H1 (cell line): ENCODE measurements around the gene BTD. TPM values are rescaled to one million over a fixed set of nuclear protein-coding genes. Genes with fewer than 3 reads are reported as not detected.

Source experiments
- CTCF ChIA-PET: fragments of 300-600 bp; sonication (Branson Sonifier 250); formaldehyde crosslinking; loops from one replicate; lab custom pipeline; 2021; ENCODE audit not compliant: partially characterized antibody; lab: Charles Lee
- POLR2A ChIA-PET: fragments of 300-600 bp; sonication (Branson Sonifier 250); formaldehyde crosslinking; loops from one replicate; lab custom pipeline; 2021; ENCODE audit warnings: inconsistent platforms; ENCODE audit not compliant: partially characterized antibody; lab: Charles Lee
- DNase-seq, 2 experiments: peaks; one replicate each; pipeline versions ENCODE4 v3.0.0 to v3.0.0-alpha.2; 2010 to 2022; ENCODE audit warnings: low spot score in 2 of 2, low read depth in 1 of 2, mixed read lengths in 1 of 2
- FAIRE-seq: peaks from 2 replicates; lab custom pipeline; 2011; peaks lifted over from hg19 to GRCh38; lab: Jason Lieb, UNC
- H2AFZ ChIP-seq: 2 replicates; pipeline ENCODE4 v1.8.1; 2012; ENCODE audit warnings: low read length, inconsistent platforms
- H2AK5ac ChIP-seq: 2 replicates; pipeline ENCODE4 v1.6.1; 2013; ENCODE audit warnings: low read depth, low read length
- H2BK120ac ChIP-seq: replicated peaks from 2 replicates; pipeline ENCODE3; 2013; ENCODE audit warnings: low read depth, low read length, inconsistent platforms
- H2BK12ac ChIP-seq: 2 replicates; pipeline ENCODE4 v1.6.1; 2013; ENCODE audit warnings: low read depth, low read length
- H2BK15ac ChIP-seq: 2 replicates; pipeline ENCODE4 v1.6.1; 2013; ENCODE audit warnings: low read length
- H2BK20ac ChIP-seq: 2 replicates; pipeline ENCODE4 v1.6.1; 2013; ENCODE audit warnings: low read length
- H2BK5ac ChIP-seq: 2 replicates; pipeline ENCODE4 v1.6.1; 2013; ENCODE audit warnings: low read depth, low read length
- H3K14ac ChIP-seq: 2 replicates; pipeline ENCODE4 v1.6.1; 2013; ENCODE audit warnings: inconsistent platforms; ENCODE audit not compliant: insufficient read length
- H3K18ac ChIP-seq: 2 replicates; pipeline ENCODE4 v1.6.1; 2013; ENCODE audit warnings: low read length; ENCODE audit errors: extremely low read depth
- H3K23ac ChIP-seq: 2 replicates; pipeline ENCODE4 v1.6.1; 2013; ENCODE audit warnings: inconsistent platforms; ENCODE audit not compliant: insufficient read length
- H3K23me2 ChIP-seq: 2 replicates; pipeline ENCODE4 v1.6.1; 2013; ENCODE audit warnings: low read depth, low read length
- H3K27ac ChIP-seq: 2 replicates; pipeline ENCODE4 v1.6.1; 2011; ENCODE audit warnings: low read depth, low read length, inconsistent platforms
- H3K27me3 ChIP-seq, 4 experiments: replicated peaks in 1 of 4; 1 replicate in 1 of 4; 2 replicates in 3 of 4; pipeline versions ENCODE4 v1.6.1 to v1.8.1; 2011 to 2013; ENCODE audit warnings: low read length in 3 of 4, mild to moderate bottlenecking in 3 of 4, inconsistent platforms in 2 of 4, mixed read lengths in 2 of 4, moderate library complexity in 1 of 4; ENCODE audit not compliant: control insufficient read depth in 3 of 4, insufficient read depth in 3 of 4; ENCODE audit errors: extremely low read depth in 1 of 4
- H3K36me3 ChIP-seq, 4 experiments: 2 replicates each; pipeline versions ENCODE4 v1.6.1 to v1.8.1; 2011 to 2013; ENCODE audit warnings: mild to moderate bottlenecking in 4 of 4, low read length in 3 of 4, moderate library complexity in 2 of 4, control low read depth in 1 of 4, inconsistent platforms in 1 of 4; ENCODE audit not compliant: insufficient read depth in 4 of 4, control insufficient read depth in 2 of 4
- H3K4ac ChIP-seq: replicated peaks from 2 replicates; pipeline ENCODE3; 2013; ENCODE audit warnings: low read length, low read depth, mixed read lengths, inconsistent platforms; ENCODE audit not compliant: insufficient read length
- H3K4me1 ChIP-seq, 4 experiments: replicated peaks in 1 of 4; 1 replicate in 1 of 4; 2 replicates in 3 of 4; pipeline versions ENCODE4 v1.6.1 to v1.8.1; 2011 to 2013; ENCODE audit warnings: low read length in 3 of 4, inconsistent platforms in 2 of 4, mixed read lengths in 1 of 4; ENCODE audit not compliant: insufficient read depth in 4 of 4, control insufficient read depth in 3 of 4
- H3K4me2 ChIP-seq, 2 experiments: 2 replicates each; pipeline versions ENCODE4 v1.6.1 to v1.8.1; 2011 to 2013; ENCODE audit warnings: low read depth in 2 of 2, low read length in 2 of 2, control low read depth in 1 of 2, inconsistent platforms in 1 of 2, mild to moderate bottlenecking in 1 of 2; ENCODE audit not compliant: insufficient read depth in 1 of 2
- H3K4me3 ChIP-seq, 4 experiments: fragments of 200-600, 300-600 bp in 1 of 4; sonication (generic), shearing (Covaris generic), sonication (Bioruptor Twin) in 1 of 4; 2 replicates each; pipeline versions ENCODE4 v1.5.1 to v1.8.1; 2011 to 2016; ENCODE audit warnings: low read length in 4 of 4, low read depth in 3 of 4, control low read depth in 2 of 4, inconsistent platforms in 2 of 4, mild to moderate bottlenecking in 2 of 4, mixed read lengths in 1 of 4, moderate library complexity in 1 of 4; ENCODE audit not compliant: insufficient read depth in 2 of 4; ENCODE audit errors: extremely low read depth in 1 of 4
- H3K56ac ChIP-seq: replicated peaks from 2 replicates; pipeline ENCODE3; 2013; ENCODE audit warnings: low read depth, mild to moderate bottlenecking, mixed read lengths, low read length, inconsistent platforms; ENCODE audit not compliant: insufficient read length
- H3K79me1 ChIP-seq: 2 replicates; pipeline ENCODE4 v1.6.1; 2013; ENCODE audit warnings: low read depth, low read length, control low read depth
- H3K79me2 ChIP-seq, 2 experiments: 2 replicates each; pipeline versions ENCODE4 v1.6.1 to v1.8.1; 2012 to 2013; ENCODE audit warnings: low read length in 2 of 2, mild to moderate bottlenecking in 2 of 2, inconsistent platforms in 1 of 2; ENCODE audit not compliant: insufficient read depth in 2 of 2, control insufficient read depth in 1 of 2
- H3K9ac ChIP-seq, 4 experiments: replicated peaks in 1 of 4; 1 replicate in 1 of 4; 2 replicates in 3 of 4; pipeline versions ENCODE4 v1.6.1 to v1.8.1; 2011 to 2013; ENCODE audit warnings: low read depth in 3 of 4, low read length in 3 of 4, control low read depth in 2 of 4, mild to moderate bottlenecking in 2 of 4, moderate library complexity in 2 of 4, inconsistent platforms in 1 of 4; ENCODE audit errors: extremely low read depth in 1 of 4
- H3K9me3 ChIP-seq, 2 experiments: 2 replicates each; pipeline versions ENCODE4 v1.6.1 to v1.8.1; 2012 to 2013; ENCODE audit warnings: mild to moderate bottlenecking in 2 of 2, moderate library complexity in 2 of 2, control low read depth in 1 of 2, inconsistent platforms in 1 of 2, low read depth in 1 of 2, low read length in 1 of 2, mixed read lengths in 1 of 2; ENCODE audit not compliant: insufficient read depth in 2 of 2
- H4K20me1 ChIP-seq, 2 experiments: replicated peaks in 1 of 2; 2 replicates each; pipeline versions ENCODE3 to v1.8.1; 2011 to 2013; ENCODE audit warnings: inconsistent platforms in 2 of 2, low read length in 2 of 2, mild to moderate bottlenecking in 1 of 2; ENCODE audit not compliant: insufficient read depth in 2 of 2, control insufficient read depth in 1 of 2
- H4K5ac ChIP-seq: 2 replicates; pipeline ENCODE4 v1.6.1; 2013; ENCODE audit warnings: low read length, low read depth, mixed read lengths, inconsistent platforms; ENCODE audit not compliant: insufficient read length
- H4K8ac ChIP-seq: 2 replicates; pipeline ENCODE4 v1.8.0; 2013; ENCODE audit warnings: mild to moderate bottlenecking, moderate library complexity, low read length, inconsistent platforms; ENCODE audit not compliant: insufficient read depth; ENCODE audit errors: extremely low read depth
- H4K91ac ChIP-seq: replicated peaks from 2 replicates; pipeline ENCODE3; 2013; ENCODE audit warnings: low read length, mixed read lengths, inconsistent platforms; ENCODE audit not compliant: insufficient read length
- BRCA1 ChIP-seq: IDR thresholded peaks from 2 replicates; pipeline ENCODE4 v1.6.1; 2012; ENCODE audit warnings: low read depth, low read length, improper control_type of control experiment
- GABPA ChIP-seq: IDR thresholded peaks from 2 replicates; pipeline ENCODE4 v1.6.1; 2011; ENCODE audit warnings: mild to moderate bottlenecking, low read length, moderate library complexity, borderline replicate concordance; ENCODE audit not compliant: insufficient read depth
- GTF2F1 ChIP-seq: IDR thresholded peaks from 2 replicates; pipeline ENCODE4 v1.6.1; 2012; ENCODE audit warnings: low read depth, low read length, improper control_type of control experiment, borderline replicate concordance
- RFX5 ChIP-seq: IDR thresholded peaks from 2 replicates; pipeline ENCODE4 v1.6.1; 2011; ENCODE audit warnings: low read depth, low read length, improper control_type of control experiment, borderline replicate concordance
- RNF2 ChIP-seq: fragments of 200-900, 300-1000 bp; sonication (generic); IDR thresholded peaks from 2 replicates; pipeline ENCODE4 v1.7.1; 2016; ENCODE audit warnings: borderline replicate concordance, low read depth, mild to moderate bottlenecking, antibody characterized with exemption, low read length; ENCODE audit not compliant: poor library complexity, severe bottlenecking; ENCODE audit errors: missing control alignments
- SUZ12 ChIP-seq: fragments of 200-600 bp; sonication (generic); IDR thresholded peaks from 2 replicates; pipeline ENCODE4 v1.6.1; 2012; ENCODE audit warnings: mild to moderate bottlenecking, inconsistent platforms, low read length, moderate library complexity, mixed read lengths
- WGBS, 2 experiments: shearing (Covaris generic) in 1 of 2; methylation state at CpG; one replicate each; pipeline versions ENCODE4 v1.1.6 to v1.1.7; 2013 to 2015; ENCODE audit warnings: low lambda C conversion rate in 2 of 2, mixed read lengths in 2 of 2, inconsistent platforms in 1 of 2, low coverage in 1 of 2, missing lambda C conversion rate in 1 of 2; ENCODE audit not compliant: insufficient replicate concordance in 2 of 2, insufficient coverage in 1 of 2, insufficient read length in 1 of 2; ENCODE audit errors: extremely low coverage in 1 of 2, missing lambda C conversion rate in 1 of 2; 5-methylcytosine and 5-hydroxymethylcytosine counted together
- polyA plus RNA-seq, 7 experiments: library from polyadenylated mRNA; depleted of rRNA in 3 of 7; stranded (reverse) in 5 of 7; unstranded in 2 of 7; fragments of >200 nt in 5 of 7; fragments of 200-250 nt in 2 of 7; gene quantifications; 1 replicate in 5 of 7; 2 replicates in 1 of 7; 4 replicates in 1 of 7; pipeline versions ENCODE4 v1.2.1 to v1.2.3, GENCODE V29; 2011 to 2013; ENCODE audit warnings: missing spikeins in 2 of 7, mixed read lengths in 2 of 7
- total RNA-seq: library from RNA; stranded (reverse); fragmentation: NEBNext Ultra II Directional; extraction: Animal tissue kit (Norgen Biotek cat#: 25700); gene quantifications from 2 replicates; pipeline ENCODE4 v1.2.1, GENCODE V29; 2021
- TF ChIP-seq, protein P1 (sequence below): IDR thresholded peaks from 2 replicates; pipeline ENCODE4 v1.6.1; 2012; ENCODE audit warnings: low read length, inconsistent platforms

Gene BTD
- total and polyA plus RNA-seq, 2 of the 8 experiments (the other 6 are each of a cell fraction or from before 2014, with no cell fraction given) = 21.8 to 36.7 TPM

DNA sequence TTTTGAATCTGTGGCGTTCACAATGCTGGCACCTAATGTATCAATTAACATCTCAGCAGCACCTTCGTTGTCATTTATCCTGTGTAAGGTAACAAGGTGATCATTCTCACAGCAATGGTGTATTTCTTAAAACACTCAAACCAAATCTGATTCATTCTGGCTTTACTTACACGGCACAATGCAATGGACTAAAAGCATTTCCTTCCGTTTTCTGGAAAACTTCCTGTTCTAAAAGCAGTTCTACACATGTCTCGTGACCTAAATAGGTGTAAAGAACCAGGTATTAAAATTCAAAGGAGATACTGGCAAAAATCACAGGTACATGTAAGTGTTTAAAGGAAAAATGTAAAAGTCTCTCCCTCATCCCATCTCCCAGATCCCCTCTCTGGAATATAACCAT, 77.8 kb downstream of the BTD start:
- H2BK120ac ChIP-seq = no peak overlapping the region
- H2BK12ac ChIP-seq = no peak overlapping the region
- no peaks in the 10 kb centered on the region for H3K79me1 ChIP-seq
- no peak overlapping the region for H3K14ac ChIP-seq
- H3K18ac ChIP-seq = no peak overlapping the region
- no peak overlapping the region for H4K5ac ChIP-seq
- DNase-seq = no peak
- no peaks in the 10 kb centered on the region for H3K9me3 ChIP-seq
- no peak overlapping the region for H4K91ac ChIP-seq
- no peaks in the 10 kb centered on the region for H3K4me1 ChIP-seq
- H3K27ac ChIP-seq = no peak overlapping the region
- FAIRE-seq = no peak
- H3K4me2 ChIP-seq = no peak overlapping the region
- peaks cover 0 to 49% (median 30%) of the 10 kb centered on the region in 4 experiments; a peak in 7 of 8 replicates for H3K36me3 ChIP-seq
- no peak overlapping the region for H2BK5ac ChIP-seq
- no peaks in the 10 kb centered on the region for H3K79me2 ChIP-seq
- no peak overlapping the region for H2AFZ ChIP-seq
- no peak overlapping the region for H2BK15ac ChIP-seq
- peaks cover 0 to 1% (median 0%) of the 10 kb centered on the region in 4 experiments; a peak in 1 of 7 replicates for H3K27me3 ChIP-seq
- H2AK5ac ChIP-seq = no peak overlapping the region
- no peaks in the 10 kb centered on the region for H3K23me2 ChIP-seq
- ChIA-PET CTCF (no interaction called here), POLR2A (no interaction called here)
- H2BK20ac ChIP-seq = no peak overlapping the region
- TF ChIP-seq RNF2 (no peak), GABPA (no peak), GTF2F1 (no peak), SUZ12 (no peak), BRCA1 (no peak), RFX5 (no peak)
- TF ChIP-seq, protein P1, sequence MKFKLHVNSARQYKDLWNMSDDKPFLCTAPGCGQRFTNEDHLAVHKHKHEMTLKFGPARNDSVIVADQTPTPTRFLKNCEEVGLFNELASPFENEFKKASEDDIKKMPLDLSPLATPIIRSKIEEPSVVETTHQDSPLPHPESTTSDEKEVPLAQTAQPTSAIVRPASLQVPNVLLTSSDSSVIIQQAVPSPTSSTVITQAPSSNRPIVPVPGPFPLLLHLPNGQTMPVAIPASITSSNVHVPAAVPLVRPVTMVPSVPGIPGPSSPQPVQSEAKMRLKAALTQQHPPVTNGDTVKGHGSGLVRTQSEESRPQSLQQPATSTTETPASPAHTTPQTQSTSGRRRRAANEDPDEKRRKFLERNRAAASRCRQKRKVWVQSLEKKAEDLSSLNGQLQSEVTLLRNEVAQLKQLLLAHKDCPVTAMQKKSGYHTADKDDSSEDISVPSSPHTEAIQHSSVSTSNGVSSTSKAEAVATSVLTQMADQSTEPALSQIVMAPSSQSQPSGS = no peak
- no peaks in the 10 kb centered on the region for H4K20me1 ChIP-seq
- H3K9ac ChIP-seq = no peak overlapping the region
- H3K4ac ChIP-seq = no peak overlapping the region
- H3K56ac ChIP-seq = no peak overlapping the region
- no peak overlapping the region for H3K4me3 ChIP-seq
- H3K23ac ChIP-seq = no peak overlapping the region
- H4K8ac ChIP-seq = no peak overlapping the region
- WGBS, 2 experiments = 89% methylated on average over 5 of the region's 5 CpGs; no CpG with 5 or more reads in 1 of the 2 experiments
